GM12874 (cell line): ENCODE data around the gene SLC9C1.

Experiments
- CTCF ChIP-seq: IDR thresholded peaks from 2 replicates; pipeline ENCODE4 v1.5.1; 2011; ENCODE audit warnings: low read depth, mild to moderate bottlenecking, control low read depth, low read length, moderate library complexity; ENCODE audit not compliant: insufficient read depth

Gene SLC9C1

GRCh38 chr3:112280266-112280665 lies 13.8 kb downstream of the SLC9C1 start:
- TF ChIP-seq CTCF: no peak

- TF ChIP-seq CTCF: no peak
Measured at GRCh38 chr3:112273536-112273935, 20.5 kb downstream of the SLC9C1 start.

GRCh38 chr3:112261742-112262141 lies 32.3 kb downstream of the SLC9C1 start:
- TF ChIP-seq CTCF: no peak

GRCh38 chr3:112260563-112260962 lies 33.5 kb downstream of the SLC9C1 start:
- TF ChIP-seq CTCF: no peak

GRCh38 chr3:112253301-112253971 lies 40.6 kb downstream of the SLC9C1 start:
- no peak for TF ChIP-seq CTCF

GRCh38 chr3:112247900-112248299 lies 46.1 kb downstream of the SLC9C1 start:
- TF ChIP-seq CTCF: no peak

- no peak for TF ChIP-seq CTCF
Measured at GRCh38 chr3:112247350-112247749, 46.7 kb downstream of the SLC9C1 start.

GRCh38 chr3:112233083-112233482 lies 60.9 kb downstream of the SLC9C1 start:
- TF ChIP-seq CTCF: no peak
